ENCODE measurements around the gene HJV.
A peak's percentile ranks its signal among the peaks of the same experiment; 100 is the strongest.
"Not testable (repeated sequence)": the region's sequence is repeated elsewhere in the genome, so short reads cannot be mapped to it uniquely, and the experiment has no call there.

The HJV gene, protein sequence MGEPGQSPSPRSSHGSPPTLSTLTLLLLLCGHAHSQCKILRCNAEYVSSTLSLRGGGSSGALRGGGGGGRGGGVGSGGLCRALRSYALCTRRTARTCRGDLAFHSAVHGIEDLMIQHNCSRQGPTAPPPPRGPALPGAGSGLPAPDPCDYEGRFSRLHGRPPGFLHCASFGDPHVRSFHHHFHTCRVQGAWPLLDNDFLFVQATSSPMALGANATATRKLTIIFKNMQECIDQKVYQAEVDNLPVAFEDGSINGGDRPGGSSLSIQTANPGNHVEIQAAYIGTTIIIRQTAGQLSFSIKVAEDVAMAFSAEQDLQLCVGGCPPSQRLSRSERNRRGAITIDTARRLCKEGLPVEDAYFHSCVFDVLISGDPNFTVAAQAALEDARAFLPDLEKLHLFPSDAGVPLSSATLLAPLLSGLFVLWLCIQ

DNA sequence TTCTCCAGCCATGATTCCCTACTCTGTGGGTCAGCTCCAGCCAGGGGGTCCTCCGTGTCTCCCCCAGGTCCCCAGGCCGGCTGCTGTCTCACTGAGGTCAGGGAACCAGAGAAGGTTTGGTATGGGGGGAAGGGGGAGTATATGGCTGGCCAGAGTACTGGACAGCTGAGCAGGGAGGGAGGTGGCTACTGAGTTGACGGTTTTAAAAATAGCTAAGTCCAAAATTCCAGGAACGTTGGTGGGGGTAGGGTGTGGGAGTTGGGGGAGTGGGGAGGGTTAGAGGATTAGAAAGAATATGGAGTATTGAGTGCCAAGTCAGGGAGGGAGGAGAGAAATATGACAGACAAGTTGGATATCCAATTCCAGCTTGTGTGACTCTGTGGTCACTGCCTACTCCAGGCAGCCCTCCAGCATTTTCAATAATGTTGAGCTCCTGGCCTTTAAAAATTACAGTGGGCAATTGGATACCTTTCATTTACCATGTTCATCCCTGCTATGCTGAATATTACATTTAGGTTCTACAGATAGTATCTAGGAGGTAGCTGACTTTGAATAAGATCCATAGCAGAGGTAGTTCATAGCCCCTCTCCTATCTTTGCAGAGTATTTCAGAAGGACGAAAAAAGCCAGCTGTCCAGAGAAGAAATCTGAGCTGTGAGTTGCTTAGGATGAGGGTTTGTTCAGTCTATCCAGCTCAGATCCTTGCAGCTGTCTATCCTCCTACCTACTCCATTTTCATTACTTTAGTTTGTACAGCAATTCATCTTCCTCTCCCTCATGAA is at the start of gene HJV:
HJV (minus strand) TSS at position 114 of the 781 bp plus-strand sequence. CDS start 1,504 bp downstream, outside the sequence.
- H3K9ac ChIP-seq (ENCODE audit: low read depth, low read length), result no peak within 1 kb of the TSS
- no peaks in the 10 kb centered on the region for H3K9me3 ChIP-seq (ENCODE audit: insufficient read depth, low read depth, low read length)
- no peak within 1 kb of the TSS for H3K4me3 ChIP-seq (ENCODE audit: low read length)
- H3K27me3 ChIP-seq (ENCODE audit: insufficient read depth, low read length), result peaks cover 52% of the 10 kb centered on the region
- no peaks in the 10 kb centered on the region for H3K36me3 ChIP-seq (ENCODE audit: insufficient read depth, low read depth, low read length)
- peaks cover 7% of the 10 kb centered on the region; the same call in 1 of the 2 replicates for H3K4me1 ChIP-seq (ENCODE audit: insufficient read depth, low read length)
- H3K27ac ChIP-seq (ENCODE audit: low read length), result no peak within 1 kb of the TSS

DNA sequence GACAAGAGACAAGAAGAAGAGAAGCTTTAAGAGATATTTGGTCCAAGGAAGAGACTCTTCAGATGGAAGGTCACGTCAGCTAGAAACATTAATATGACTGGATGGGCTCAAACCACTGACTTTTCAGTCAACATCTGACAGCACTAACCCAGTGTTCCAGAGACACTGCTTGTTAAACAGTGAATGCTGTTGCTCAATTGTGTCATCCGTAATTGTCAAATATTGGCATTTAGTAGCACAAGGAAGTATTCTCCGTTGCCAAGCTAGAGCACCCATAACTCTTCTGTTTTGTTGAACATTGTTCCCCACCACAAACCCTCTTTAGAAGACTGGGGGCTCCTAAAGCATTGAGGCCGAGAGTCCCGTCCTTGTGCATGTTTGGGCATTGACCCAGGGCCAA is 37.6 kb upstream of the HJV start:
- H3K4me1 ChIP-seq (ENCODE audit: insufficient read depth, low read length); H3K9me3 ChIP-seq (ENCODE audit: insufficient read depth, low read depth, low read length); H3K36me3 ChIP-seq (ENCODE audit: insufficient read depth, low read depth, low read length); H3K4me3 ChIP-seq (ENCODE audit: low read length); H3K27me3 ChIP-seq (ENCODE audit: insufficient read depth, low read length); H3K27ac ChIP-seq (ENCODE audit: low read length); H3K9ac ChIP-seq (ENCODE audit: low read depth, low read length): not testable (repeated sequence)

DNA sequence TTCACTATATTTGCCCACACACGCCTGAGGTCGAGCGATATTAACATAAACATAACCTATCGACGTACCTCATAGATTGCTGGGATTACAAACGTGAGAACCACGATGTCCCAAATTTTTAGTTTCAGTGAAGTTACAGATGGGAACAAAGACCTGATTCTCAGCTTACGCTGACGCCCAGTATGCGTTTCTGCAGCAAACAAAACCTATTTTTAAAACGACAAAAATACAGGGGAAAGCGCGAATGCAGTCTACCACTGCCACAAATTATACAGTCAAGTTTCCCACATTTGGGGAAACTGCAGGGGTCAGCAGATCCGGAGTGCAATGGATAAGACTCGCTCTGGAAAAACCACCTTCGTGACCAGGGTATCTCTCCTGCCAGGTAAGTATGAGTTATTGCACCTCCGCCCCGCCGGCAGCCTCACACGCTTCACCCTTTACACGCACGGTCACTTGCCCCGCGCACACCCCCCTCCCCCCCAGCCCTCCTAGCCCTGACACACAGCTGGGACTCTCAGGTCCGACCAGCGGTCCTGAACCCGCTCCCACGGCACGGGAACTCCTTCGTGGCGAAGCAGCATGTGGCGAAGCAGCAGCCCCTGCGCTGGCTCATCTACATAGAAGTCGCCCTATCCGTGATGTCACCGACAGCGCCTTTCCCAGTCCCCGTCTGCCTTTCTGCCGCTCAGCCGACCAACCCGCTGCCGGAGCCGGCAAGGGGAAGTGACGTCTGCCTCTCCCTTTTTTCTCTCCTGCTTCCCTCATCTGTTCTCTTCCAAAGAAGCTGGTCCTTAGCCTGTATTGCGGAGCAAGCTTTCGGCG is 30.5 kb upstream of the HJV start:
- H3K4me3 ChIP-seq (ENCODE audit: low read length), result peak overlapping the region; percentile 54
- not testable (repeated sequence) for H3K4me1 ChIP-seq (ENCODE audit: insufficient read depth, low read length)
- H3K9ac ChIP-seq (ENCODE audit: low read depth, low read length), result peak overlapping the region; percentile 67

DNA sequence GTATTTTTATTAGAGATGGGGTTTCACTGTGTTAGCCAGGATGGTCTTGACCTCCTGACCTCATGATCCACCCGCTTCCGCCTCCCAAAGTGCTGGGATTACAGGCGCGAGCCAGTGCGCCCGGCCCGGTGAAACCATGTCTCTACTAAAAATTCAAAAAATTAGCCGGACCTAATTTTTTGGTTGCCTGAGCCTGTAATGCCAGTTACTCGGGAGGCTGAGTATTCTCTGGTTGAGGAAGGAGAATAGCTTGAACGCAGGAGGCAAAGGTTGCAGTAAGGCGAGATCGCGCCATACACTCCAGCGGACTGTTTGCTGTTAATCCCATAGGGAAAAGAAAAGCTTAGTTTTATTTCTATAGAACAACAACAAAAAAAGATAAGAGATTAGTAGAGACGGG is 29.9 kb upstream of the HJV start:
- H3K4me3 ChIP-seq (ENCODE audit: low read length), result peak overlapping the region; percentile 54
- H3K27ac ChIP-seq (ENCODE audit: low read length), result peak overlapping the region; percentile 39
- no peaks in the 10 kb centered on the region; the same call in 1 of the 2 replicates for H3K4me1 ChIP-seq (ENCODE audit: insufficient read depth, low read length)
- peak overlapping the region; percentile 67; the same call in 1 of the 2 replicates for H3K9ac ChIP-seq (ENCODE audit: low read depth, low read length)
- H3K27me3 ChIP-seq (ENCODE audit: insufficient read depth, low read length), result no peaks in the 10 kb centered on the region
- no peaks in the 10 kb centered on the region for H3K9me3 ChIP-seq (ENCODE audit: insufficient read depth, low read depth, low read length)
- no peaks in the 10 kb centered on the region for H3K36me3 ChIP-seq (ENCODE audit: insufficient read depth, low read depth, low read length)

More for the DNA sequence above, 30.5 kb upstream of the HJV start:
- not testable (repeated sequence) for H3K9me3 ChIP-seq (ENCODE audit: insufficient read depth, low read depth, low read length); H3K27me3 ChIP-seq (ENCODE audit: insufficient read depth, low read length); H3K36me3 ChIP-seq (ENCODE audit: insufficient read depth, low read depth, low read length)
- H3K27ac ChIP-seq (ENCODE audit: low read length), result peak overlapping the region; percentile 39

DNA sequence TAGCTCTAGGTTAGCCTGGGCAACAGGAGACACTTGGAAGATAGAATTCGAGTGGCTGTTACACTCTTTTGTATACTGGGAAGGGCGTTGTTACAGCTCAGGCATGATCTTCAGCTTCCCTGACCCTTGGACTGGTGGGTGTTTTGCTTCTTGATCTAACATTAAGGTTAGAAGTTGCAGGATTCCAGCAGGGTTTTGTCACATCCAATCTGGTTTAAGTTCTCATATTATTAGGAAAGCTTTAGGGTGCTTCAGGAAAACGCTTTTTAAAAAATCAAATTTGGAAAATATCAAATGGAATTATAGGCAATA is 29.1 kb upstream of the HJV start:
- not testable (repeated sequence) for H3K4me3 ChIP-seq (ENCODE audit: low read length); H3K9me3 ChIP-seq (ENCODE audit: insufficient read depth, low read depth, low read length); H3K36me3 ChIP-seq (ENCODE audit: insufficient read depth, low read depth, low read length); H3K27me3 ChIP-seq (ENCODE audit: insufficient read depth, low read length); H3K27ac ChIP-seq (ENCODE audit: low read length); H3K9ac ChIP-seq (ENCODE audit: low read depth, low read length); H3K4me1 ChIP-seq (ENCODE audit: insufficient read depth, low read length)

DNA sequence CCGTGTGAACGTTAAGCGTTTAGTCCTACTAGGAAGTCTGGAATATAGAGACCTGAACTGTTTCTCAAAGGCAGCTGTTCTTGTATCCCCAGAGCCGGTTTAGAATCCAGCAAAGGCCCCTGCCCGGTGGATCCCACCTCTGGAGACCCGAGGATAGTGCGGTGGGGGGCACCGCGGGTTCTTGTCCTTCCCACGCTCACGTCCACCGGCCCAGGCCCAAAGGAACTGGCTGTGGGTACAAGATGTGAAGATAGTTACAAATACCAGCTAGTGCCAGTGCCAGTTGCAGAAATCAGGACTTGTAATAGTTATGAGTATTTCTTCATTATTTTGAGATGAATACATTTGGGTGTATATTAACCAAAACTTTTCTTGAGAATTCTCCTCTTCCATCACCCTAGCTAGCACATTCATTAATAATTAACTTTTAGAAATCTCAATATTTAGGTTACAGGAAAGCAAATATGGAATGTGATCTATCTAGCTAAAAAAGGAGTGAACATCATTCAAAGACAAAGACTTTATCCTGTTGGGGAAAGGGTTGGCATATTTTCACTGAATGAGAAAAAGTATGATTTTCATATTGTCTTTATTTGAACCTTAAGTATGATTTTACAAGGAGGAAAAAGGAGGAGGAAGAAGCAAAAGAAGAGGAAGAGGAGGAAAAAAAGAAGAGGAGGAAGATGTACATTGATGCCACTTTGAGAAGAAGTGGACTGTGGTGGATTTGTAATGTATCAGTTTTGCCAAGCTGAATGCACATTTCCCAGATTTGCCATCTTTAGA is 28.5 kb upstream of the HJV start:
- not testable (repeated sequence) for H3K36me3 ChIP-seq (ENCODE audit: insufficient read depth, low read depth, low read length); H3K27me3 ChIP-seq (ENCODE audit: insufficient read depth, low read length); H3K9ac ChIP-seq (ENCODE audit: low read depth, low read length); H3K4me3 ChIP-seq (ENCODE audit: low read length); H3K27ac ChIP-seq (ENCODE audit: low read length); H3K4me1 ChIP-seq (ENCODE audit: insufficient read depth, low read length); H3K9me3 ChIP-seq (ENCODE audit: insufficient read depth, low read depth, low read length)

DNA sequence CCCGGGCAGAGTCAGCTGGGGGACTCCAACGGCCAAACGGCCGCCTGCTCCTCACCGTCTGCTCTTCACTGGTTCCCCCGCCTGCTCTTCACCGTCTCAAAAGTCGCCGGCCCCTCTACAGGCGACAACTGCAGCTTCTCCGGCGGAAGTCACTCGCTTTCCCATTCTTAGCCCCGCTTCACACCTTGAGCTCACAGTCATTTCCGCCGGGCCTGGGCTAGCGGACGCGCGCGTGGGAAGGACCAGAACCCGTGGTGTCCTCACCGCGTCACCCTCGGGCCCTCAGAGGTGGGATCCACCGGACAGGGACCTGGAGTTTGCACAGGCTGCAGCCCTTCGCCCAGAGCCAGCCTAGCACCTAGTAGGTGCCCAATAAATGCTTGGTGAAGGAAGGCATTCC is 27.9 kb upstream of the HJV start:
- no peak overlapping the region for H3K4me3 ChIP-seq (ENCODE audit: low read length)
- no peak overlapping the region for H3K9ac ChIP-seq (ENCODE audit: low read depth, low read length)
- no peaks in the 10 kb centered on the region for H3K36me3 ChIP-seq (ENCODE audit: insufficient read depth, low read depth, low read length)
- no peak overlapping the region for H3K27ac ChIP-seq (ENCODE audit: low read length)
- H3K4me1 ChIP-seq (ENCODE audit: insufficient read depth, low read length), result no peaks in the 10 kb centered on the region; the same call in 1 of the 2 replicates
- no peaks in the 10 kb centered on the region for H3K27me3 ChIP-seq (ENCODE audit: insufficient read depth, low read length)
- H3K9me3 ChIP-seq (ENCODE audit: insufficient read depth, low read depth, low read length), result no peaks in the 10 kb centered on the region

DNA sequence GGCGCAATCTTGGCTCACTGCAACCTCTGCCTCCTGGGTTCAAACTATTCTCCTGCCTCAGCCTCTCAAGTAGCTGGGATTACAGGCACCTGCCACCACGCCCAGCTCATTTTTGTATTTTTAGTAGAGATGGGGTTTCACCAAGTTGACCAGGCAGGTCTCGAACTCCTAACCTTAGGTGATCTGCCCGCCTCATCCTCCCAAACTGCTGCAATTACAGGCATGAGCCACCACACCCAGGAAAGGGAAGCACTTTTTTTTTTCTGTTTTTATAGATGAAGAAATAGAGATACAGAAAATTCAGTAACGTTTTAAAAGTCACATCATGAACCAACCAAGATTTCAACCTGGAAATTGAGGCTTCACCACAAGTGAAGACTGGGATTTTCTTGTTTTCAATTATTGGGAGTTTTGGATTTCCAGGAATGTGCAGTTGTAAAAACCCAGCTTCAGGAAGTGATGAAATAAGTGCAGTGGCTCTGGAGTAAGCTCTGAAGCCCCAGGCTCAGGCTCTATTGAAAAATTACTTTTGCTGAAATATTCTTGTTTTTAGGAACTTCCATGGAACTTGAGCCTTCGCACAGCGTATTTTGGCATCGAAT is 27.1 kb upstream of the HJV start:
- H3K27me3 ChIP-seq (ENCODE audit: insufficient read depth, low read length); H3K36me3 ChIP-seq (ENCODE audit: insufficient read depth, low read depth, low read length); H3K27ac ChIP-seq (ENCODE audit: low read length); H3K9me3 ChIP-seq (ENCODE audit: insufficient read depth, low read depth, low read length); H3K4me1 ChIP-seq (ENCODE audit: insufficient read depth, low read length); H3K9ac ChIP-seq (ENCODE audit: low read depth, low read length); H3K4me3 ChIP-seq (ENCODE audit: low read length): not testable (repeated sequence)

DNA sequence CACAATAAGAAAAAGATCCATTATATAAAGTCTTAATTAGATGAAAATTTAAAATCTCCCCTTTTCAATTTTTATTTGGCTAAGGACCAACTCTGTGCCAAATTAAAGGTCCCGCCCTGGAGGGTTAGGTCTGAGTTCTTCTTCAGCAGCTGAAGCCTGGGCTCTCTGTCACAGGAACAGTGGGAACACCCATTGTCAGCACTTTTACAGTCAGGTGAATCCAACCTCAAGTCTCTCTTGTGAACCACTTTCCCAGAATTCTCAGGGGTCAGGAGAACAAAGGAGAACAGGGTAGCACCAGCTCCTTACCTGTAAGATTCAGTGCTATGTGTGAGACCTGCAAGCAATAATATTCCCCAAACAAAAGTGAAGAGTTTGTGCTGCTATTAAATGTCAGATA is 25.1 kb upstream of the HJV start:
- H3K27me3 ChIP-seq (ENCODE audit: insufficient read depth, low read length), result no peaks in the 10 kb centered on the region
- H3K36me3 ChIP-seq (ENCODE audit: insufficient read depth, low read depth, low read length), result no peaks in the 10 kb centered on the region
- H3K27ac ChIP-seq (ENCODE audit: low read length), result no peak overlapping the region
- no peaks in the 10 kb centered on the region; the same call in 1 of the 2 replicates for H3K4me1 ChIP-seq (ENCODE audit: insufficient read depth, low read length)
- no peaks in the 10 kb centered on the region for H3K9me3 ChIP-seq (ENCODE audit: insufficient read depth, low read depth, low read length)
- H3K4me3 ChIP-seq (ENCODE audit: low read length), result no peak overlapping the region
- no peak overlapping the region for H3K9ac ChIP-seq (ENCODE audit: low read depth, low read length)

DNA sequence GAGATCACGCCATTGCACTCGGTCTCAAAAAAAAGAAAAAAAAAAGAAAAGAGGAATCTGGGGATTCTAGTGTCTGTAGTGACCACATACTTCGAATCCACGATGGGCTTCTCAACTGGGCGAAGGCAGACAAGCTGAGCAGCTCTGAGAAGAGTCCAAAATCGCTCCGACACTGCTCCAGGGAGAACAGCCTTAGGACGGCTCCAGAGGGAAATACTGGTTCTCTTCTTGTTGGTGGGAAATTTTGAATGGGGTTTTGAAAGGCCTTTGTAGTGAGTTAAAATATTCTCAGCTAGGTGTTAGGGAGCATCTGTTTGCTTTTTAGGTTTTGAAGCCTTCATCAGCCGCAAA is 18.3 kb upstream of the HJV start:
- Histone ChIP-seq H3K9ac (ENCODE audit: low read depth, low read length) (no peak overlapping the region), H3K4me3 (ENCODE audit: low read length) (no peak overlapping the region), H3K27me3 (ENCODE audit: insufficient read depth, low read length) (no peaks in the 10 kb centered on the region), H3K27ac (ENCODE audit: low read length) (no peak overlapping the region), H3K36me3 (ENCODE audit: insufficient read depth, low read depth, low read length) (no peaks in the 10 kb centered on the region), H3K9me3 (ENCODE audit: insufficient read depth, low read depth, low read length) (no peaks in the 10 kb centered on the region), H3K4me1 (ENCODE audit: insufficient read depth, low read length) (peaks cover 5% of the 10 kb centered on the region; the same call in 1 of the 2 replicates)
